Measurements from ENCODE around the gene CTXND1. TPM values are rescaled to one million over a fixed set of nuclear protein-coding genes. Genes with fewer than 3 reads are reported as not detected.

CTXND1 gene
- polyA plus RNA-seq, 1 experiment = not detected

- TF ChIP-seq CTCF (IDR thresholded peaks at IDR 0.05; ENCODE audit: insufficient read depth, low read depth, low read length) = no peak
- ChIA-PET CTCF (no interaction called here), POLR2A (no interaction called here)
- Histone ChIP-seq H3K4me3 (ENCODE audit: low read depth, low read length) (no peak overlapping the region), H3K36me3 (ENCODE audit: control insufficient read depth, insufficient read depth, low read length) (no peaks in the 10 kb centered on the region), H3K27me3 (ENCODE audit: control insufficient read depth, insufficient read depth, low read length) (peaks cover 3% of the 10 kb centered on the region; the same call in 1 of the 2 replicates)
- DNase-seq (ENCODE audit: low read depth) = no peak
Measured at GRCh38 chr15:80201256-80202015, 50.6 kb downstream of the CTXND1 start.

DNA sequence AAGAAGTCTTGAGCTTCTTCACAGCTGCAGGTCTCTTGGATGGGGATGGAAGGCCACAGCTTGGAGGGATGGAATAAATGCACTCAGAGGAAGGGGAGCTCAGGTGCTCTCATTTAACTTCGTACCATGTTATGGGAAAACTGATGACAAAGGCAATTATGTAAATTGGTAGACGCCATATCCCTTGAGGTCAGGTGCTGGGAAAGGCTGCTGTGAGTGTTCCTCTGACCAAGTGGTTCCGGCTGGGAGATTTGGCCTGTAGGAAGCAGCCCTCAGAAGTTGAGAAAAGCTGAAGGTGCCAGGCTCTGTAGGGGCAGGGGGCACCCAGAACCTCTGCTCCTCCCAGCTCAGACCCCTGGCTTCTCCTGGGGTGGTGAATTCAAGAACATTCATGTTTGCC lies 52.1 kb downstream of the CTXND1 start:
- CTCF ChIA-PET = no interaction called here
- POLR2A ChIA-PET = no interaction called here
- H3K36me3 ChIP-seq (ENCODE audit: control insufficient read depth, insufficient read depth, low read length) = no peaks in the 10 kb centered on the region
- H3K27me3 ChIP-seq (ENCODE audit: control insufficient read depth, insufficient read depth, low read length) = peaks cover 3% of the 10 kb centered on the region; the same call in 1 of the 2 replicates
- no peak for DNase-seq (ENCODE audit: low read depth)
- TF ChIP-seq CTCF (IDR thresholded peaks at IDR 0.05; ENCODE audit: insufficient read depth, low read depth, low read length) = no peak
- H3K4me3 ChIP-seq (ENCODE audit: low read depth, low read length) = no peak overlapping the region

DNA sequence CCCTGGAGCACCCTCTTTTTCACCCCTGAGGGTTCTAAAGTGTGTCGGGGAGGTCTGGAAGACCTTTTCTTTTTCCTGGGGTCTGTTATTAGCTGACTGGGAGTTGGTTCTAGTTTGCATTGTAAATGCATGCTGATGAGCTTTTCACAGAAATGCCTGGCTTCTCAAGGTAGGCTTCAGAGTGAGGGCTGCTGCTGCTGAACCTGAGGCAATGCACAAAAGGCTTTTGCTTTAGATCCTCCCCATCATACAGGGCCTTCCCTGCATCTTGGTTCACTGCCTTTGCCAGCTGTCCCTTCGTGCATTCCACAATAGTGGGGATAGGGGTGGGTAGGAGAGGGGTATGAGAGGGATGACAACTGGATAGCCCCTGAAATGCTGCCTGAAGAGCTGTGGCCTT lies 52.6 kb downstream of the CTXND1 start:
- DNase-seq (ENCODE audit: low read depth) = no peak
- no peaks in the 10 kb centered on the region for H3K36me3 ChIP-seq (ENCODE audit: control insufficient read depth, insufficient read depth, low read length)
- H3K4me3 ChIP-seq (ENCODE audit: low read depth, low read length) = no peak overlapping the region
- peaks cover 3% of the 10 kb centered on the region; the same call in 1 of the 2 replicates for H3K27me3 ChIP-seq (ENCODE audit: control insufficient read depth, insufficient read depth, low read length)
- TF ChIP-seq CTCF (IDR thresholded peaks at IDR 0.05; ENCODE audit: insufficient read depth, low read depth, low read length) = no peak
- CTCF ChIA-PET = no interaction called here
- POLR2A ChIA-PET = no interaction called here

GRCh38 chr15:80194914-80195313 lies 57.1 kb downstream of the CTXND1 start:
- no peak for DNase-seq (ENCODE audit: low read depth)
- POLR2A ChIA-PET = no interaction called here
- Histone ChIP-seq H3K27me3 (ENCODE audit: control insufficient read depth, insufficient read depth, low read length) (peaks cover 3% of the 10 kb centered on the region; the same call in 1 of the 2 replicates), H3K36me3 (ENCODE audit: control insufficient read depth, insufficient read depth, low read length) (no peaks in the 10 kb centered on the region), H3K4me3 (ENCODE audit: low read depth, low read length) (no peak overlapping the region)
- no peak for TF ChIP-seq CTCF (IDR thresholded peaks at IDR 0.05; ENCODE audit: insufficient read depth, low read depth, low read length)
- CTCF ChIA-PET = no interaction called here

- CTCF ChIA-PET = no interaction called here
- no peak for DNase-seq (ENCODE audit: low read depth)
- TF ChIP-seq CTCF (IDR thresholded peaks at IDR 0.05; ENCODE audit: insufficient read depth, low read depth, low read length) = no peak
- Histone ChIP-seq H3K27me3 (ENCODE audit: control insufficient read depth, insufficient read depth, low read length) (no peaks in the 10 kb centered on the region; the same call in 1 of the 2 replicates), H3K4me3 (ENCODE audit: low read depth, low read length) (no peak overlapping the region), H3K36me3 (ENCODE audit: control insufficient read depth, insufficient read depth, low read length) (no peaks in the 10 kb centered on the region)
- POLR2A ChIA-PET = no interaction called here
Measured at GRCh38 chr15:80194186-80194585, 57.8 kb downstream of the CTXND1 start.
